ENCODE measurements around the gene SLC34A1. TPM values are rescaled to one million over a fixed set of nuclear protein-coding genes. Genes with fewer than 3 reads are reported as not detected.
"Not testable (repeated sequence)": the region's sequence is repeated elsewhere in the genome, so short reads cannot be mapped to it uniquely, and the experiment has no call there.

SLC34A1 gene
- total RNA-seq, 1 donor from 2014 or later = not detected

- DNase-seq (ENCODE audit: low read depth, low spot score) = no peak
Observed at GRCh38 chr5:177367981-177368868, 16.0 kb upstream of the SLC34A1 start.

- no peak for DNase-seq (ENCODE audit: low read depth, low spot score)
Observed at GRCh38 chr5:177368869-177369644, 15.2 kb upstream of the SLC34A1 start.

DNA sequence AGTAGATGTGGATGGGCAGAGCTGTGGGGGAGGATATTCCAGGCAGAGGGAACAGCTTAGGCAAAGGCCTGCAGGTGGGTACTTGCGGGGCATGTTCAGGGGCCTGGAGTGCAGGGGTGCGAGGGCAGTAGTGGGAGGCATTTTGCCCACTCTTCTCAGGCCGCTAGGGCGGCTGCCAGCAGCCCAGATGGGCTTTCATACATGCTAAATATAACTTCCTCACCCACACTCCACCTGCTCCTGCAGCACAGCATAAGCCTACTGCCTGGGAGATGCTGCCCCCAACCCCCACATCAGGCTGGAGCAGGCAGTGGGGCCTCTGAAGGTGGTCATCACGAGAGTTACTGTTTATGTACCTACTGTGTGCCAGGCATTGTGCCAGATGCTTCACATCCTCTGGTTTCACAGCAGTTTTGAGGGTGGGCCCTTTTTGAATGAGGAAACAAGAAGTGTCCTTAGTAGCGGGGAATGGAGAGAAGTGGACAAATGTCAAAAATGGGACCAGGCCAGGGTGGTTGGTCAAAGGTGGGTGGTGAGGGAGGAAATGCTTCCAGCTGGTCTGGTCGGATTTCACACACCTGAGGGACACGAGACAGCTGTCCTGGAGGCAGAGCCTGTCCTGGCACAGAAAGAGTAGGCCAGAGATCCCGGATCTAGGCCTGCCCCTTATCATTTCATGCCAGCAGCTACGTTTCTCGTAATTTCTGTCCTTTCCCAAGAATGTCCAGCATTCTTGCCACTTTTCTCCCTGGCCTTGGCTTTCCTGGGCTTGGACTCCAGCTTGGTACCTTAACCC, 14.4 kb upstream of the SLC34A1 start:
- DNase-seq (ENCODE audit: low read depth, low spot score) = no peak

DNA sequence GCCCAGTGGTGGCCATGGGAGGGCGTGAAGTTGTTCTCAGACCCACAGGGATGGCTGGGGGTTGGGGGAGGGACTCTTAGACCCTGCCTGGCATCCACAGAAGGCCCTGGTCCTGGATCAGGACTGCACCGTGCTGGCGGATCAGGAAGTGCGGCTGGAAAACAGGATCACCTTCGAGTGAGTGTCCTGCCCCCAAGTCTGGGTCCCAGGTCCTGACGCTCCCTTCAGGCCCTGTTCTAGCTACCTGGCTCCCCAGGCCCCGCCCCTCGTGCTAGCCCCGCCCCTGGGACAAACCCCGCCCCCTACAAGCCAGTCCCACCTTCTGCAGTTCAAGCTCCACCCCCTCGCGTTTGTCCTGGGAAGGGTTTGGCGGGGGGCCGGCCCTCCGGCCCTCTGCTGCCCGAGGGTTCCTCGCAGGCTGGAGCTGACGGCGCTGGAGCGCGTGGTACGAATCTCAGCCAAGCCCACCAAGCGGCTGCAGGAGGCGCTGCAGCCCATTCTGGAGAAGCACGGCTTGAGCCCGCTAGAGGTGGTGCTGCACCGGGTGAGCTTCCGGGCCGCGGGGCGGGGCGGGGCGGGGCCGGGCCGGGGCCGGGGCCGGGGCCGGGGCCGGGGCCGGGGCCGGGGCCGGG, 13.6 kb upstream of the SLC34A1 start:
- DNase-seq (ENCODE audit: low read depth, low spot score) = peak; percentile 65

GRCh38 chr5:177371120-177372033, 12.9 kb upstream of the SLC34A1 start:
- no peak for DNase-seq (ENCODE audit: low read depth, low spot score)

GRCh38 chr5:177372034-177372896, 12.0 kb upstream of the SLC34A1 start:
- no peak for DNase-seq (ENCODE audit: low read depth, low spot score)

- DNase-seq (ENCODE audit: low read depth, low spot score) = no peak
Observed at GRCh38 chr5:177372910-177373309, 11.3 kb upstream of the SLC34A1 start.

GRCh38 chr5:177373806-177374205, 10.4 kb upstream of the SLC34A1 start:
- no peak for DNase-seq (ENCODE audit: low read depth, low spot score)

GRCh38 chr5:177374211-177374610, 10.0 kb upstream of the SLC34A1 start:
- DNase-seq (ENCODE audit: low read depth, low spot score) = no peak

DNA sequence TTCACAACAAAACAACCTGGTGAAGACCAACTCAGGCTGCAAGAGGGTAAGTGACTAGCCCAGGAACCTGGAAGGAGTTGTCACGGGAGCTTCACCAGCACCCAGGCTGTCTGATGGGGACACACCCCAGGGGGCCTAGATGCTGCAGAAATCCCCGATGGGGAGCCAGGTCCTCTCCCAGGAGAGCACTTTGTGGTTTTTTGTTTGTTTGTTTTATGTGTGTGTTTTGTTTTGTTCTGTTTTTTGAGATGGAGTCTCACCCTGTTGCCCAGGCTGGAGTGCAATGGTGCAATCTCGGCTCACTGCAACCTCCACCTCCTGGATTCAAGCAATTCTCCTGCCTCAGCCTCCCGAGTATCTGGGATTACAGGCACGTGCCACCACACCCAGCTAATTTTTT, 8.7 kb upstream of the SLC34A1 start:
- not testable (repeated sequence) for DNase-seq (ENCODE audit: low read depth, low spot score)

DNA sequence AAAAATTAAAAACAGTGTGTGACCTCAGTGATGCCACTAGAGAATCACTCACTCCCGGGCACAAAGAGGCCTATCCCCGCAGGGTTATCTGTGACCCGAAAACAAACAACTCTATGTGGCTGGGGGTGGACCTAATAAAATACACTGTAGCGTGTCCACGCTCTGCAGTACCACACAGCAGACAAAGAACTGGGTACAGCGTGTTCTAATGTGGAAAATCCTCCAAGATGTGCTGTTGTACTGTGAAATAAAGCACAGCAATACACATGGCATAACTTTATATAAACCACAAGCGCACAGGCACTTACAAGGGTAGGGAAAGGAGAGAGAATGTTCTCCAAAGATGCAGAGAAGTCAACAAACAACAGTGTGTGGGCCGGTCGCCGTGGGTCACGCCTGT, 8.1 kb upstream of the SLC34A1 start:
- no peak for DNase-seq (ENCODE audit: low read depth, low spot score)

GRCh38 chr5:177377851-177378776, 6.1 kb upstream of the SLC34A1 start:
- no peak for DNase-seq (ENCODE audit: low read depth, low spot score)

GRCh38 chr5:177378884-177379883, 5.0 kb upstream of the SLC34A1 start:
- DNase-seq (ENCODE audit: low read depth, low spot score) = no peak

DNA sequence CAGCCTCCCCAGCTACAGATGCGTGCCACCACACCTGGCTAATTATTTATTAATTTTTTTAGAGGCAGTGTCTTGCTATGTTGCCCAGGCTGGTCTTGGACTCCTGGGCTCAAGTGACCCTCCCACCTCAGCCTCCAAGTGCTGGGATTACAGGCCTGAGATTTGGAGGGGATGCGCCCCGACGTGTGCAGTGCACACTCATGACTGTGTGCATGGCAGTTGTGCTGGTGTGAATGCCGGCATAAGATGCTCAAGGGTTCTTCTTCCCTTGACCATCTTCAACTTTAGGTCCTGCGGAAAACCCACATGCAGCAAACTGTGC, 3.5 kb upstream of the SLC34A1 start:
- no peak for DNase-seq (ENCODE audit: low read depth, low spot score)

- no peak for DNase-seq (ENCODE audit: low read depth, low spot score)
Observed at GRCh38 chr5:177382423-177383029, 1.7 kb upstream of the SLC34A1 start.

GRCh38 chr5:177383181-177383580, 1.1 kb upstream of the SLC34A1 start:
- no peak for DNase-seq (ENCODE audit: low read depth, low spot score)

DNA sequence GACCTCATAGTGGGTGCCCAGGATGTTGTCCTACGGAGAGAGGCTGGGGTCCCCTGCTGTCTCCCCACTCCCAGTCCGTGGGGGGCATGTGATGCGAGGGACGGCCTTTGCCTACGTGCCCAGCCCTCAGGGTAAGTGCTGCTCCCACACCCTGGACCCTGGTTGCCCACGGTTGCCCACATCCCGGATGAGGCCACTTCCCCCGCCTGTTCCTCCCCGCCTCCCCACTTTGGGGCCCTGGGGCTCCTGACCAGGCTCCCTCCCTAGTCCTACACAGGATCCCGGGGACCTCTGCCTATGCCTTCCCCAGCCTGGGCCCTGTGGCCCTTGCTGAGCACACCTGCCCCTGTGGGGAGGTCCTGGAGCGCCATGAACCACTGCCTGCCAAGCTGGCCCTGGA, 1.5 kb downstream of the SLC34A1 start:
- DNase-seq (ENCODE audit: low read depth, low spot score) = no peak

Measured in pulmonary artery endothelial cell (primary cell).